GM18861 (cell line): Measurements from ENCODE around the gene CHAF1A.

Experiments
- ATAC-seq: cut with Tn5 transposase; IDR thresholded peaks from one replicate; pipeline ENCODE4 v1.9.1; 2021; ENCODE audit not compliant: unreplicated experiment

The CHAF1A gene

DNA sequence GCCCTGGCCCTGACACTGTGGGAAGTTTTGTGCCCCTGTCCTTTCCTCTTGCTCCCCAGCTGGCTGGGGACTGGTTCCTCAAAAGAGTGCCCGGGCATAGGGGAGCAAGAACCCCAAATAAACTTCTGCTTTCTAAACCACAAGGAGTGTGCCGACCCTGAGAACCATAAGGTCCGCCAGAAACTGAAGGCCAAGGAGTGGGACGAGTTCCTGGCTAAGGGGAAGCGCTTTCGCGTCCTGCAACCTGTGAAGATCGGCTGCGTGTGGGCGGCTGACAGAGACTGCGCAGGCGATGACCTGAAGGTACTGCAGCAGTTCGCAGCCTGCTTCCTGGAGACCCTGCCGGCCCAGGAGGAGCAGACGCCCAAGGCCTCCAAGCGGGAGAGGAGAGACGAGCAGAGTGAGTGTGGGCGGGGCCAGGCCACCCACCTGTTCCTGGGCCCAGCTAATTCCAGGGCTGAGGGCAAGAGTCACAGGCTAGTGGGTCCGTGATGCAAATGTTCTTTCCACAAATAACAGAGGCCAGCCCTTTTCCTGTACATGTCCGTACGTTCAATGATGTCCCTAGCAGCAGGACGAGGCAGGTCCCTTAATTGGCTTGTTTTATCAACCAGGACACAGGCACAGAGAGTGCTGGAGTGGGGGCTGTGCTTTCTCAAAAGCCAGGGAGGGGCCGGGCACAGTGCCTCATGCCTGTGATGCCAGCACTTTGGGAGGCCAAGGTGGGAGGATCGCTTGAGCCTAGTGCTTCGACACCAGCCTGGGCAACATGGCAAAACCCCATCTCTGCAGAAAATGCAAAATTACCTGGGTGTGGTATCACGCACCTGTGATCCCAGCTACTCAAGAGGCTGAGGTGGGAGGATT, 29.6 kb downstream of the CHAF1A start:
- ATAC-seq: no peak

- ATAC-seq: no peak
These were observed 30.6 kb downstream of the CHAF1A start for GRCh38 chr19:4432918-4433506.

- ATAC-seq: no peak
These were observed 32.0 kb downstream of the CHAF1A start for GRCh38 chr19:4434391-4434790.

- no peak for ATAC-seq
These were observed 33.8 kb downstream of the CHAF1A start for GRCh38 chr19:4436231-4436630.

GRCh38 chr19:4437103-4437502, 34.7 kb downstream of the CHAF1A start:
- ATAC-seq: no peak

DNA sequence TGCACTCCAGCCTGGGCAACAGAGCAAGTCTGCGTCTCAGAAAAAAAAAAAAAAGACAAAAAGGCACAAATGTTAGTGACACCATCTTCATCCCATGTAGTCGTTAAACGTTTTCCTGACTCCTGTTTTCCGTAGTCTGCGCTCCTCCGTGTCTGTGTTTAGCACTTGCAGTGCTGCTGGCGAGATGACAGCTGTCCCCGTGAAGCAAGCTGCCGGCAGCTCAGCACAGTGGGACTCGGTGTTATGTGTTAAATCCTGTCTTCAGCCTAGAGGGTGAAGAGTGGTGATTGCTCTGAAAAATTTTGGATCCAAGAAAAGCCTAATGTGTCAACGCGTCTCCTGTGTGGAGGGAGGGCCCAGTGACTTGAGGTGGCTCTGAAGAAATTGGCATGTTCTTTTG, 36.8 kb downstream of the CHAF1A start:
- ATAC-seq: no peak

- ATAC-seq: no peak
These were observed 39.8 kb downstream of the CHAF1A start for GRCh38 chr19:4441994-4442818.

DNA sequence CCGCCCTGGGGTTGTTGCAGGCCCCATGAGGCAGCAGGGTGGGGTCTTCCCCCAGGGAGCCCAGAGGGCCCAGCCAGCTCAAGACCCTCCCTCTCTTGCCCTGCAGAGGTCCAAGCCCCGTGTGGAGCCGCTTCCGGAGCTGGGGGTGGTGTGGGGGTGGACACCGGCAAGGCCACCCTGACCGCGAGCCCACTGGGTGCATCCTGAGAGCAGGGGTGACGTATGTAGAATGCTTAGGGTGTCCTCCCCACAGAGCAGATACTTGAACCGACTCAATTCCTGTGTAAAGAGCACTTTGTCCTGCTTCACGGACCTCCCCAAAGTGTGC, 40.3 kb downstream of the CHAF1A start:
- no peak for ATAC-seq

- ATAC-seq: no peak
These were observed 40.7 kb downstream of the CHAF1A start for GRCh38 chr19:4443188-4443587.

DNA sequence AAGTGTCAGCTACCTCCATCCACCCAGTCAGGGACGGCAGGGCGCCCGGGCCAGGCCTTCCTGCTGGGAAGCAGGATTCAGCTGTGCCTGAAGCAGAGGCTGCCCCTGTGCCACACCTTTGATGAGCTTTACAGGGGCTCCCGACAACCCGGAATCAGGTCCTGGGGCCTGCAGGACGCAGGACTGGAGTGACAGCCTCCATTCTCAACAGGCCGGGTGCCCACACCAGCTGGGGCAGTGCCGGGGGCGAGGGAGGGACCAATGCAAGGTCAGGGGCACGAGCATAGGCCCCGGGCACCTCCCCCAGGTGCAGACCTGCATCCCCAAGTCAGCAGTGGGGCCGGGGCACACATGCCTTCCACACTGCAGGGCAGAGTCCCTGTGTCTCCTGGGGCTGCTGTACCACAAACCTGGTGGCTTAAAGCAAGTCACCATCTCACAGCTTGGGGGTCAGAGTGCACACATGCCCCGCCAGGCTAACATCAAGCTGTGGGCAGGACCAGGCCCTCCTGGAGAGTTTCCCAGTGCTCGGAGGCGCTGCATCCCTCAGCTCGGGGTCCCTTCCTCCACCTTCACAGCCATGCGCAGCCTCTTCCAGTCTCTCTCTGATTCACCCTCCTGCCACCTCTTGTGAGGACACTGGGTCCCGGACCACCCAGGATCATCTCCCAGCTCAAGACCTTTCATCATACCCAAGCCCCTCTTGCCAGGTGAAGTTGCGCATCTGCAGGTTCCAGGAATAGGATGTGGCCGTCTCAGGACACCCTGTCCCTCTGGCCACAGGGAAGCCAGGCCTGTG, 41.7 kb downstream of the CHAF1A start:
- no peak for ATAC-seq

- ATAC-seq: no peak
These were observed 42.6 kb downstream of the CHAF1A start for GRCh38 chr19:4444765-4445741.

DNA sequence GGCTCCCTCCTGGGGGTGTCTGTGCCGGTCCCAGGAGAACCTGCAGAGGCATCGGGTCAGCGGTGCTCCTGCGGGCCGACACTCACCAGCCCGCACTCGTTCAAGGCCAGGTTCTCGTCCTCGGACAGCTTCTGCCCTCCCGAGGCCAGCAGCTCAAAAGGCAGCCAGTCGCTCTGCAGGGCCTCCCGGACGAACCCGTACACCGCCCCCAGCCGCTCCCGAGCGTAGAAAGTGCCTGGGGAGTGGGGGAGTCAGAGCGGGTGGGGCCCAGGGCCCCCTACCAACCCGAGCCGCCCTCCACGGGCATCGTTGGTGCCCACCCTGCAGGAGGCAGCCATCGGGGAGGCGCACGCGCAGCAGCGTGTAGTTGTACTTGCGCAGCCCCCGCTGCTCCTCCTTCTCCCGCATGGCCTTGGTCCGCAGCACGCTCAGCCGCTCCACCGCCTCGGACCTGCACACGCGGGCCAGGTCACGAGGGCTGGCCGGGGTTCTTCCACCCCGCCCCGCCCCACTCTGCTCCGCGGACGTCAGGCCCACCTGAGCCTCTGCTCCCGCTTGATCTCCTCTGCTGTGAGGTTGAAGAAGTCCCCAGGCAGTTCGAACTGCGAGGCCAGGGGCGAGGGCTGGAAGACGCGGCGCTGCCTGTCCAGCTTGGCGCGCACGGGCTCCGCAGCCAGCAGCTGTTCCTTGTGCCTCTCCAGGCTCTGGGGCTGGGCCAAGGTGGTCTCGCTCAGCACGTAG, 43.7 kb downstream of the CHAF1A start:
- no peak for ATAC-seq

DNA sequence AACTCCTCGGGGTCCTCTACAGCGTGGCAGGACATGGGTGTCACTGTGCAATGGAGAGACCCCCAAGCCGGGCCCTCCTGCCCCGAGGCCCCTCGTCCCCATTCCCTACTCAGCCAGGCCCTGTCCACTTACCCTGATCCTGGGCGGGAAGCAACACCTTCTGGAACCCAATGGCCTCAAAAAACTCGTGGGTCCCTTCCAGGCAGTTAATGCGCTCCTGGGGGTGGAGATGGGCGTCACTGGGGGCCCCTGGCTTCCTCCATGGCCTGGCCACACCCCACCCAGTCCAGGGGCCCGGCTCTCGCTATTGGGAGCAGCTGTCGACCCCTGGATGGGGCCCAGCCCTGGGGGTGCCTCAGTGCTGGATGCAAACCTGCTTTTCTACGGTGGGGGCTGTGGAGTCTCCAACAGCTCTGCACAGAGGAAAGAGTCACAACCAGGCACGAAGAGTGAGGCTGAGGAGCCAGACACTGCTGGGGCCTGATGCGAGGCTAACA, 44.3 kb downstream of the CHAF1A start:
- ATAC-seq: no peak

- no peak for ATAC-seq
These were observed 45.1 kb downstream of the CHAF1A start for GRCh38 chr19:4447327-4448146.

GRCh38 chr19:4448147-4448985, 45.9 kb downstream of the CHAF1A start:
- ATAC-seq: no peak

- ATAC-seq: no peak
These were observed 46.7 kb downstream of the CHAF1A start for GRCh38 chr19:4449022-4449638.

- no peak for ATAC-seq
These were observed 47.2 kb downstream of the CHAF1A start for GRCh38 chr19:4449639-4450028.
